Activated CD4-positive, alpha-beta T cell treated with anti-CD3 and anti-CD28 coated beads, Interleukin-2, Interleukin-4, amounts not matched to agents 100 ng/mL and 50 ng/mL, durations not matched to agents 16 hours and 8 hours (primary cell): ENCODE results near the gene SLC25A12.
"Not testable (repeated sequence)": the region's sequence is repeated elsewhere in the genome, so short reads cannot be mapped to it uniquely, and the experiment has no call there.

ENCODE experiments used
- DNase-seq: peaks from one replicate; pipeline ENCODE4 v3.0.0-alpha.2; 2020; ENCODE audit warnings: low spot score

Gene SLC25A12

DNA sequence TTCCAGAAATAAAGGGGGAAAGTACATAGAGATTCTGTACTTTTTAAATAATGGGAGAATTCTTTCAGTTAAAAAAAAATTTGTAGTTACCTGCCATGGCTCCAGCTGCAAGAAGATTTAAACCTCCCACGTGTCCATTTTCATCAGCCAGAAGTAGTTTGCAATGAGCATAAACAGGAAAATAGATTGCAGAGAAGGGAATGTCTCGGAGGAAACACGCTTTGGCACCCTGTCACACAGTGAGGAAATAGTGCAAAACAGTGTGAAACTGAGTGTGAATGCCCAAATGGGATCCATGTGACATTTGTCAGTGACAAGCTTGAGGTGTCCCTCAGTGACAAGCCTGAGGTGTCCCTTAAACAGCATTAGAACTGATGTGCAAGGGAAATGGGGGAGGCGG is 102.7 kb downstream of the SLC25A12 start:
- DNase-seq = no peak

- no peak for DNase-seq
Observed at GRCh38 chr2:171789956-171790355, 104.1 kb downstream of the SLC25A12 start.

- no peak for DNase-seq
Observed at GRCh38 chr2:171788316-171788993, 105.6 kb downstream of the SLC25A12 start.

DNA sequence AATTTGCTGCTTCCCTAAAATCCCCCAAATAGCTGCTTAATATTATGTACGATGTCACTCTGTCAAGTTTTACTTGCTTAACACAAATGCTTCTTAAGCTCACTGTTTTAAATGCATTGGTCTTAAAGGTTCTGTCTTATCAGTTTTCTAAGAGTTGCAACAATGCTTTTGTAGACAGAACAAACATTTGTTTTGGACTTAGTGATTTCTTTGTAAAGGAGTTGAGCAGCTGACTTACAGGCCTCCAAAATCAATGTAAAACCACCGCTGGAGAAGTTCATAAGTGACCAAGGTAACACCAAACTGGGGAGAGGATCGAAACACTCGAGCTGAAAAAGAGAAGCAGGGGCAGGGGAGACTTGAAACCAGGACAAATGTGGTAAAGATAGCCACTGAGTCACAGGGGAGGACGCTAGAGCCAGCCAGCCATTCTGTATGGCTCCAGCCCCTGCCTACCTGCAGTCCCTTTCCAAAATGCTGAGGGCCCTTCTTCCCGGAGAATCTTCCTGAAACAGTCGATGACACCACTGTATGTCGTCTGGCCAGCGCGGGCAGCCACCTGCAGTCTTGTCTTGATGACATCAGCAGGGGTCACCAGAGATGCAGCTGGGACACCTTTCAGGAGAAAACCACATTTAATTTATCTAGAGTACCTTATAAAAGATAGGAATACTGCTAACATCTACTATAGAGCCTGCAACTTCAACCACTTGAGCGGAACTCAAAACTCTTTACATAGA is 106.5 kb downstream of the SLC25A12 start:
- DNase-seq = no peak

- DNase-seq = no peak
Observed at GRCh38 chr2:171785450-171785849, 108.6 kb downstream of the SLC25A12 start.

GRCh38 chr2:171778515-171778914 is 115.5 kb downstream of the SLC25A12 start:
- no peak for DNase-seq

DNA sequence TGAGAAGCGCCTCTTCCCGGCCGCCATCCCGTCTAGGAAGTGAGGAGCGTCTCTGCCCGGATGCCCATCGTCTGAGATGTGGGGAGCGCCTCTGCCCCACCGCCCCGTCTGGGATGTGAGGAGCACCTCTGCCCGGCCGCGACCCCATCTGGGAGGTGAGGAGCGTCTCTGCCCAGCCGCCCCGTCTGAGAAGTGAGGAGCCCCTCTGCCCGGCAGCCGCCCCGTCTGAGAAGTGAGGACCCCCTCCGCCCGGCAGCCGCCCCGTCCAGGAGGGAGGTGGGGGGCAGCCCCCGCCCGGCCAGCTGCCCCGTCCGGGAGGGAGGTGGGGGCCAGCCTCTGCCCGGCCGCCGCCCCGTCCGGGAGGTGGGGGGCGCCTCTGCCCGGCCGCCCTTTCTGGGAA is 119.5 kb downstream of the SLC25A12 start:
- not testable (repeated sequence) for DNase-seq

- no peak for DNase-seq
Observed at GRCh38 chr2:171772373-171772772, 121.7 kb downstream of the SLC25A12 start.

GRCh38 chr2:171771463-171771862 is 122.6 kb downstream of the SLC25A12 start:
- no peak for DNase-seq

GRCh38 chr2:171763602-171764001 is 130.4 kb downstream of the SLC25A12 start:
- no peak for DNase-seq

- DNase-seq = no peak
Observed at GRCh38 chr2:171762879-171763573, 131.0 kb downstream of the SLC25A12 start.

DNA sequence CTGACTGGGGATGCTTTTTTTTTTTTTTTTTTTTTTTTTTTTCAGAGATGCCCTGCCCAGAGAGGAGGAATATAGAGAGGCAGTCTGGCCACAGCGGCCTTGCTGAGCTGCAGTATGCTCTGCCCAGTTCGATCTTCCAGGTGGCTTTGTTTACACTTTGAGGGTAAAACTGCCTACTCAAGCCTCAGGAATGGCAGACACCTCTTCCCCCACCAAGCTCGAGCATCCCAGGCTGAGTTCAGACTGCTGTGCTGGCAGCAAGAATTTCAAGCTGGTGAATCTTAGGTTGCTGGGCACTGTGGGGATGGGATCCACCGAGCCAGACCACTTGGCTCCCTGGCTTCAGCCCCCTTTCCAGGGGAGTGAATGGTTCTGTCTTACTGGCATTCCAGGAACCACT is 132.9 kb downstream of the SLC25A12 start:
- not testable (repeated sequence) for DNase-seq

GRCh38 chr2:171758762-171759161 is 135.3 kb downstream of the SLC25A12 start:
- not testable (repeated sequence) for DNase-seq

- no peak for DNase-seq
Observed at GRCh38 chr2:171754254-171754939, 139.6 kb downstream of the SLC25A12 start.

DNA sequence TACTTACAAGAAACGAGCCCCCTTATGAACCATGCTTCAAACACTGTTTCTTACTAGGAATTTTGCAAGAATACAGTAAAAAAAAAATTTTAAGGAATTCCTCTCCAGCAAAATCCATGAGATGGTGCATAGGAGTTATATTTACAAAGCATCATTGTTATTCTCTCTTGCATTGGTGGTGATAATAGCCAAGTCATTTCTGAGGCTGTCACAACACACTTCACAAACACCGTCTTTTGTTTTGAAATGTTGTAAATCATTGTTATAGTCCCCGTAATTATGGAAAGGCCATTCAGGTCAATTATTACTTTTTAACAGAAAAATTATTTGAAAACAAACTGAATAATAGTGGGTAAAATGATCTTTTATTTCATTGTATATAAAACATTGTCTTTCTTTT is 146.7 kb downstream of the SLC25A12 start:
- no peak for DNase-seq

- no peak for DNase-seq
Observed at GRCh38 chr2:171745806-171746205, 148.2 kb downstream of the SLC25A12 start.

DNA sequence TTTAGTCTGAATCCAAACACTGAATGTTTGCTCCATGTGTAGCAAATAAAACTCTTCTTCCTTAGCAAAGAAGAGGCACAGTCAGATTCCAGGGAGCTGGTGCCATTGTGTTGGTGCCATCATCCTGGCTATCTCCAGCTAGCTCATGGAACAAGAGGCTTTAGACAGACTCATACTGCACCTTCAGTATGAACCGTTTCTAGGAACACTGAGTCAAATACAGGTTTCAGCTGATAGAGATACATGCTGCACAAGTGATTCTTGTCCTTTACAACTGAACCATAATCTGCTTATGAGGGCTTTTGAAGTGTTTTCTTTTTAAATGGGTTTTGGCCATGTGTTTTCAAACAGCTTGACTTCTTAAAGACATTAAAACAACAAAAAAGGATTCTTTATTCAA is 148.9 kb downstream of the SLC25A12 start:
- DNase-seq = peak; percentile 38

GRCh38 chr2:171742760-171743159 is 151.3 kb downstream of the SLC25A12 start:
- no peak for DNase-seq

DNA sequence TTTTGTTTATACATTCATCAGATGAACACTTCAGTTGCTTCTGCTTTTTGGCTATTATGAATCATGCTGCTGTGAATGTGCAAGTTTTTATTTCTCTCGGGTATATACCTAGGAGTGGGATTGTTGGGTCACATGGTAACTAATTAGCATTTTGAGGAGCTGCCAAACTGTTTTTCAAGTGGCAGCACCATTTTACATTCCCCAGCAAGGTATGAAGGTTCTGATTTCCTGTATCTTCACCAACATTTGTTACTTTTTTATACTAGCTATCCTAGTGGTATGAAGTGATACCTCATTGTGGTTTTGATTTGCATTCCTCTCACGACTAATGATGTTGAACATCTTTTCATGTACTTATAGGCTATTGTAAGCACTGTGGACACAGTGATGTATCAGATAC is 152.9 kb downstream of the SLC25A12 start:
- DNase-seq = no peak

DNA sequence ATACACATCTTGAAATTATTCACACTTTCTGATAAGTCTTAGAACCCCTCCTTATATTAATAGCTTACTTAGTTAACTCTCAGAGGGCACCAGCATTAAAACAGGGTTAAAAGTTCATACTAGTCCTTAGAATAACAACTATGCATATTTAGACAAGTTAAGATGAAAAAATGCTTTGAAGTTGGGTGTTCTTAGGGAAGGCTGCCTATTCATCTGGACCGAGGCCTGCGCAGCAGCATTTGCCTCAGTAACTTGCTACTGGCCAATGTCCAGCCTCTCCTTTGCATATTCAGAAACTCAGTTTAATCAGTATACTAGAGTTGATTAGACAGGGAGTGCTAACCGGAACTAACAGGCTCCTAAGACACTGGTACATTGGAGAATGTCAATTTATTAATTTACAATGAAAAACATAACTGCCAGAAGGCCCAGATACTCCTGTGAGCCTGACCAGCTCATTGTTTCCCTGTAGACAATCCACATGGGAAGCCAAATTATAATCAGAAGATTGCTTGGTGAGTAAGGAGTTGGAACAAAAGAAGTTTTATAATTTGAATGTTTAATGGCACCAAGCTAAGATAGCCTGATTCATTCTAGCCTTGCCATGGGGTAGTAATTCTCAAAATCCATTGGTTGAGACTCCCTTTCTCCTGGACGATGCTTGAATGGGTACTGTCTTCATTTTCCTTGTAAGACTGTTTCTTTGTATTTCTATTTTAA is 157.9 kb downstream of the SLC25A12 start:
- DNase-seq = no peak
